ENCODE results near the gene LMAN1L. TPM values are rescaled to one million over a fixed set of nuclear protein-coding genes. Genes with fewer than 3 reads are reported as not detected.

Gene LMAN1L
- total RNA-seq, 4 donors from 2014 or later = 3.5 TPM; not detected in 3

- H3K9me3 ChIP-seq = no peaks in the 10 kb centered on the region
- peaks cover 0 to 17% of the 10 kb centered on the region in 2 donors for H3K4me1 ChIP-seq
- no peak overlapping the region for H3K4me3 ChIP-seq (replicated peaks in 1 of 3)
- no peaks in the 10 kb centered on the region for H3K27me3 ChIP-seq
- H3K36me3 ChIP-seq = peaks cover 13 to 19% of the 10 kb centered on the region in 2 donors
- 81 to 82% methylated on average over 6 of the region's 6 CpGs for WGBS, 2 donors
- intact Hi-C loops (cut with DNase I) = no loop called here
- DNase-seq = no peak
- H3K27ac ChIP-seq = no peak overlapping the region
- TF ChIP-seq POLR2A (IDR thresholded peaks at IDR 0.05) (no peak), CTCF (IDR thresholded peaks at IDR 0.05) (no peak)
Measured at GRCh38 chr15:74804935-74805334, 7.7 kb upstream of the LMAN1L start.

- no peak for TF ChIP-seq POLR2A (IDR thresholded peaks at IDR 0.05)
- no peak for TF ChIP-seq CTCF (IDR thresholded peaks at IDR 0.05)
- 70 to 72% methylated on average over 5 of the region's 5 CpGs for WGBS, 2 donors
- Histone ChIP-seq H3K36me3 (peaks cover 2 to 3% of the 10 kb centered on the region in 2 donors), H3K27me3 (no peaks in the 10 kb centered on the region), H3K4me1 (peaks cover 0 to 17% of the 10 kb centered on the region in 2 donors), H3K27ac (no peak overlapping the region), H3K9me3 (no peaks in the 10 kb centered on the region), H3K4me3 (replicated peaks in 1 of 3) (no peak overlapping the region)
- no peak for DNase-seq
- intact Hi-C loops (cut with DNase I) = no loop called here
Measured at GRCh38 chr15:74807282-74807681, 5.4 kb upstream of the LMAN1L start.

GRCh38 chr15:74808078-74808839, 4.4 kb upstream of the LMAN1L start:
- Histone ChIP-seq H3K36me3 (no peaks in the 10 kb centered on the region), H3K4me3 (replicated peaks in 1 of 3) (no peak overlapping the region), H3K4me1 (peaks cover 0 to 17% of the 10 kb centered on the region in 2 donors), H3K27ac (peak overlapping the region in 1 of 3 donors; percentile 41), H3K9me3 (no peaks in the 10 kb centered on the region), H3K27me3 (no peaks in the 10 kb centered on the region)
- intact Hi-C loops (cut with DNase I) = no loop called here
- 55 to 56% methylated on average over 18 of the region's 18 CpGs for WGBS, 2 donors
- TF ChIP-seq CTCF (IDR thresholded peaks at IDR 0.05) (no peak), POLR2A (IDR thresholded peaks at IDR 0.05) (no peak)
- peak; percentile 96 to 97 for DNase-seq

- Histone ChIP-seq H3K9me3 (no peaks in the 10 kb centered on the region), H3K27ac (peak overlapping the region in 1 of 3 donors; percentile 41), H3K27me3 (no peaks in the 10 kb centered on the region), H3K36me3 (no peaks in the 10 kb centered on the region), H3K4me3 (replicated peaks in 1 of 3) (no peak overlapping the region), H3K4me1 (peaks cover 0 to 17% of the 10 kb centered on the region in 2 donors)
- TF ChIP-seq CTCF (IDR thresholded peaks at IDR 0.05) = no peak
- no peak for TF ChIP-seq POLR2A (IDR thresholded peaks at IDR 0.05)
- DNase-seq = no peak
- intact Hi-C loops (cut with DNase I) = no loop called here
- 74 to 78% methylated on average over 4 of the region's 4 CpGs for WGBS, 2 donors
Measured at GRCh38 chr15:74808840-74809229, 3.8 kb upstream of the LMAN1L start.

GRCh38 chr15:74809242-74809641, 3.4 kb upstream of the LMAN1L start:
- intact Hi-C loops (cut with DNase I) = no loop called here
- Histone ChIP-seq H3K9me3 (no peaks in the 10 kb centered on the region), H3K4me1 (peaks cover 0 to 17% of the 10 kb centered on the region in 2 donors), H3K27me3 (no peaks in the 10 kb centered on the region), H3K36me3 (no peaks in the 10 kb centered on the region), H3K27ac (no peak overlapping the region), H3K4me3 (replicated peaks in 1 of 3) (no peak overlapping the region)
- no peak for DNase-seq
- WGBS, 2 donors = 80% methylated on average over 5 of the region's 5 CpGs
- TF ChIP-seq POLR2A (IDR thresholded peaks at IDR 0.05) (no peak), CTCF (IDR thresholded peaks at IDR 0.05) (no peak)

Data from thyroid gland (tissue), 4 donors.